ENCODE data around the gene RSF1.

Gene RSF1

DNA sequence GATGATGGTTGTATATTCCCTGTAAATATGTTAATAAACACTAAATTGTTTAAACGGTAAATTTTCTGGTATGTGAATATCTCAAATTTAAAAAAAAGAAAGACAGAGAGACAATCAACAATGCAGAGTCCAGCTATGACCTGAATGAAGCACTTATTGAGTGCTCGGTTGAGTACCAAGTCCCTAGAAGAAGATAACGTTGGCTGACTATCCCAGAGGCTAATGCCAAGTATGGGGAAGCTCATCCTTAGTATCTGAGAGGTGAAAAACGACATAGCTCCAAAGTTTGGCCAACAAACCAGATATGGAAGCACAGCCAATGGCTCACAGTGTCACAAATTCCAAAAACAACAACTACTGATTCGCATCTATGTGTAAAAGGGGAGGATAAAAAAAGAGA, 71.3 kb downstream of the RSF1 start:
- DNase-seq, result no peak

DNA sequence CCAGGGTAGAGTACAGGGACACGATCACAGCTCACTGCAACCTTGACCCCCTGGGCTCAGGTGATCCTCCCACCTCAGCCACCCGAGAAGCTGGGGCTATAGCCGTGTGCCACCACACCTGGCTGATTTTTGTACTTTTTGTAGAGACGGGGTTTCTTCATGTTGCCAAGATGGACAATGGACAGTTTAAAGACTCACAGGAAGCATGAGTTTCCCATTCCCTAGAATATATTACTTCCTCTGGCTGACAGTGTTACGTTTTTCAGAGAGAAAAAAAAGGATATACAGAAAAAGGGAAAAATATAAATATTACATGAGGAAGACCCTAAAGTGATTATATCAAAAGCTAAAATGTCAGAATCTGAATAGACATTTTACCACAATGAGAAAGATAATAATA, 72.3 kb downstream of the RSF1 start:
- DNase-seq, result no peak

DNA sequence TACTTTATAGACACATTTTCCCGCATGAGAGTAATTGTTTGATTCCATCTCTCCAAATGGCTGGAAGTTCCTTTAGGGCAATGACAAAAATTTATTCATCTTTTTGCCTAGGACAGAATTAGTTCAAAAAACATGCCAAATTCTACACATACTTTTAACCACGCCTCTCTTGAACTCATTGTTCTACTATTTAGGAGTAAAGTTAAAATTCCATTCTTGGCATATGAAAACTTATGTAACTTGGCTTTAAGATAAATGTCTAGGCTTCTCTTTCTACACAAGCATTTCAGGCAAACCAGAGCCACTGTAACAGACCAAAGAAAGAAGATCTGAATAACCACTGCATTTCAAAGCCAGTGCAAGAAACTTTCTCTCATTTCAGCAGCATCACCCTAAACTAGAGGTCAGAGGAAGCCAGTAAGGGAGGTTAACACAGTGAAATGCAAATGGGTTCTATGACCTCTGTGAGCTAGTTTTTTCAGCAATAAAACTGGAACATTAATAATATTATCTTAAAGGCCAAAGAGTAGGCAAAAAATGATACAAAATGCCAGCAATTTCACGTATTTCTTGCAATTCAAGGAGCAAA, 73.0 kb downstream of the RSF1 start:
- no peak for DNase-seq

DNA sequence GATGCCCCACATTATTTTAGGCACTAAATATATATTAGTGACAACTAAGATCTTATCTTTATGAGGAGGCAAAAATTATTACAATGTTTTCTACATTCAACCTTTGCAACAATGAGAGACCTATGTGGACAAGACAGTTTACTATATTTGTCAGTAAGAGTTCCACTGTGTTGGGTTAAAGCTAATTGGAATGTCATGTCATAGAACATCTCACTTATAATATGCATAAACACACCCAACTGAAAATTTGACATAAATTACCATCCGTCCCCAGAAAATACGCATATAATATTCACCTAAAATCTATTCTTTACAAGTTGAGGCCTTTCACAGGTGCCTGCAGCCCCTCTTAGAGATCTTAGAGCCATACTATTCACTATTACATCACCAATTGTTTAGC, 84.0 kb downstream of the RSF1 start:
- DNase-seq, result no peak

DNA sequence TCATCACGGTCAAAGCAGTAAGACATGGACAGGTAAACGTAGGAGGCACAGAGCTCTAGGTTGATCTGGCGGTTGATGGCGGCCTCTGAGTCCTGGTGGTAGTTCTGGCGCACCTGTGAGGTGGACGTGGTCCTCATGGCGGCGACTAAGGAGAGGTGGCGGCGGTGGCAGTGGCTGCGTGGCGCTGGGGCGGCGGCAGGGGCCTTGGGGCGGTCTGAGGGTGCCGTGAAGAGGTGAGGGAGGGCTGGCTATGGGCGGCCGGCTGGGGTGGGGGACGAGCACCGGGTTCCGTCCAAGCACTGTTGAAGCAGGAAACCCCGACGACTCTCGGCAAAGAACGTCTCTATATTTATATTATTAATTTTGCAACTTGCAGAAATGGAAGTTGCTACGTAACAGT, 85.6 kb downstream of the RSF1 start:
- DNase-seq, result no peak

DNA sequence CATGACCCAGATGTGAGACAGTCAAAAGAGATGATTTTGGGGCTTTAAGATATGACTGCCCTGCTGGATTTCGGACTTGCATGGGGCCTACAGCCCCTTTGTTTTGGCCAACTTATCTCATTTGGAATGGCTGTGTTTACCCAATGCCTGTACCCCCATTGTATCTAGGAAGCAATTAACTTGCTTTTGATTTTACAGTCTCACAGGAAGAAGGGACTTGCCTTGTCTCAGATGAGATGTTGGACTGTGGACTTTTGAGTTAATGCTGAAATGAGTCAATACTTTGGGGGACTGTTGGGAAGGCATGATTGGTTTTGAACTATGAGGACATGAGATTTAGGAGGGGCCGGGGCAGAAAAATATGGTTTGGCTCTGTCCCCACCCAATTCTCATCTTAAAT, 88.4 kb downstream of the RSF1 start:
- DNase-seq, result no peak

DNA sequence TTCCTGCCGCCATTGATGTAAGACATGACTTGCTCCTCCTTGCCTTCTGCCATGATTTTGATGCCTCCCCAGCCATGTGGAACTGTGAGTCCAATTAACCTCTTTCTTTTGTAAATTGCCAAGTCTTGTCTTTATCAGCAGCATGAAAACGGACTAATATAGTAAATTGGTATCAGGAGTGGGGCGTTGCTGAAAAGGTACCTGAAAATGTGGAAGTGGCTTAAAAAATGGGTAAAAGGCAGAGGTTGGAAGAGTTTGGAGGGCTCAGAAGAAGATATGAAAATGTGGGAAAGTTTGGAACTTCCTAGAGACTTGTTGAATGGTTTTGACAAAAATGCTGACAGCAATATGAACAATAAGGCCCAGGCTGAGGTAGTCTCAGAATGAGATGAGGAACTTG, 89.7 kb downstream of the RSF1 start:
- no peak for DNase-seq

DNA sequence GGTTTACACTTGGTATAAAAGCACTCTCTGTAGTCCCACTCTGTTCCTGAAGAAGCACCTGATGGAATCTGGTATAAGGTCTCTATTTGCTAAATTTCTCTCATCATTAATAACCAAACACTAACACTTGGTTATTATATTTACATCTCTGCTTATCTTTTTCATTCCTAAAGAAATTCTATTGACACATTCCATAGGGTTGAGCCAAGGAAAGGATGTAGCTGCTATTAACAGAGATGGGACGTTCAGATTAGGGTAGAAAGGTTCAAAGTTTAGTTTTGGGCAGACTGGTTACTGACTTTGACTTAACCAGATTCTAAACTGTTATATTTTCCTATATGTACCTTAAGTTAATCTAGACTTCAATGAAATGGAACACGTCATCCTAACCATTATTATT, 91.5 kb downstream of the RSF1 start:
- no peak for DNase-seq

DNA sequence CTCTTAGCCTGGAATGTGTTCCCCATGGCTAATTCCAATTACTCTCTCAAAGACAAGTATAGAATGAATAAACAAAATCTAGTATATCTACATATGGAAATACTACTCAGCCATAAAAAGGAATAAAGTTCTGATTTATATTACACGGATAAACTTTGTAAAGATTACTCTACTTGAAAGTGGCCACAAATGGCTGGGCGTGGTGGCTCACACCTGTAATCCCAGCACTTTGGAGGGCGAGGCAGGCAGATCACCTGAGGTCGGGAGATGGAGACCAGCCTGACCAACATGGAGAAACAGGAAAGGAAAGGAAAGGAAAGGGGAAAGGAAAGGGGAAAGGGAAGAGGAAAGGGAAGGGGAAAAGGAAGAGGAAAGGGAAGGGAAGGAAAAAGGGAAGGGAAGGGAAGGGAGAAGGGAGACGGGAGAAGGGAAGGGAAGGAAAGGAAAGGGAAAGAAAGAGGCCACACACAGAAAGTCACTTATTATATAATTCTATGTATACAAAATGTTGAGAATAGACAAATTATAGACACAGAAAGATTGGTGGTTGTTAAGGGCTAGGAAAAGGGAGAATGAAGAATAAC, 92.2 kb downstream of the RSF1 start:
- DNase-seq, result no peak

DNA sequence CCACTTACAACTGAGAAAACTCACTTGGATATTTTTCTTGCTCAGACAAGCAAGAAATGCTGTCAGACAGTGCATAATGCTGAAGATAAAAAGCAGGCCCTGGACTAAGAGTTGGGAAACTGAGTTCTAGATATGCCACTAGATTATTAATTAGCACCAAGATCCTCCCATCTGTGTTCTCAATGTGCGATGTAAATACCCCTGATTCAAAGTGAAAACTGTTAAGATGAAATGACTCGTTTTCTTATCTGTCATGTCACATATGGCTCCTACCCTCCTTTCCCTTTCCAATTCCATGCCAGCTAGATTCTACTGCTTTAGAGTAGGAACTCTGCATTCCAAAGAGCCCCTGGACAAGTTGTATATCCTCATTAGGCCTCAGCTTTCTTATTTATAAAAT, 94.0 kb downstream of the RSF1 start:
- DNase-seq, result no peak

DNA sequence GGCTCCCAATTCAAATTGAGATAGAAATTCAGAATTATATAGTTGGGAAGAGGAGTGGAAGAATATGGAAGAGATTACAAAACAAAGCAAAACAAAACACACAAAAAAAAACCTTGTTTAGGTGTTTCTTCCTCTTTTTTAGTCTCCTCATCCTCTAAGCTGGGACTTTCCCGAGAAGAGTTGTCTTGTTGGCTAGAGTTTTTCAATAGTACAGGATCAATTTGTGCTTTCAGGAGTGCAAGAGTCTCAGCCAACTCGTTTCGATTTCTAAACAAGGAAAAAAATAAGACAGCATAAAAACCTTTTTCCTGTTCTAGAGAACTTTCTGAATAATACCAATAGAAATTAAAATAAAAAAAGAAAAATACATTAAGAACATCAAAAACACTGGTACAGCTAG, 95.1 kb downstream of the RSF1 start:
- DNase-seq, result no peak

DNA sequence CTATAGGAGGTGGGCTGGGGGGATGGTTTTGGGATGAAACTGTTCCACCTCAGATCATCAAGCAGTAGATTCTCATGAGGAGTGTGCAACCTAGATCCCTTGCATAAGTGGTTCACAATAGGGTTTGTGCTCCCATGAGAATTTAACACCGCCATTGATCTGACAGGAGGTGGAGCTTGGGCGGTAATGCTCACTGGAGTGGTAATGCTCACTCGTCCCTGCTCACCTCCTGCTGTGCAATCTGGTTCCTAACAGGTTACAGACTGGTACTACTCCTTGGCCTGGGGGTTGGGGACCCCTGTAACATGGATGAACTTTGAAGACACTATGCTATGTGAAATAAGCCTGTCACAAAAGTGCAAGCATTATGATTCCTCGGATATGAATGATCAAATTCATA, 95.9 kb downstream of the RSF1 start:
- DNase-seq, result no peak

DNA sequence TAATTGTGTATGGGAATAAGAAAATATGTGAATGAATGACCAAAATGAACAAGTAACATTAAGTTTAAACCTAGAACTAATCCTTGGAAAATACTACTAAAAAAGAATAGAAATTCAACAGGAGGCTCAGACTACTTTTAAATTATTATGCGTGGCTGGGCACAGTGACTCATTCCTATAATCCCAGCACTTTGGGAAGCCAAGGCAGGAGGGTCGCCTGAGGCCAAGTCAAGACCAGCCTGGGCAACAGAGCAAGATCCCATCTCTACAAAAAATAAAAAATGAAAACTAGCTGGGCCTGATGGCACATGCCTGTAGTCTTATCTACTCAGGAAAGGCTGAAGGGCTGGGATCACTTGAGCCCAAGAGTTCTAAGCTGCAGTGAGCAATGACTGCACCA, 97.5 kb downstream of the RSF1 start:
- no peak for DNase-seq

DNA sequence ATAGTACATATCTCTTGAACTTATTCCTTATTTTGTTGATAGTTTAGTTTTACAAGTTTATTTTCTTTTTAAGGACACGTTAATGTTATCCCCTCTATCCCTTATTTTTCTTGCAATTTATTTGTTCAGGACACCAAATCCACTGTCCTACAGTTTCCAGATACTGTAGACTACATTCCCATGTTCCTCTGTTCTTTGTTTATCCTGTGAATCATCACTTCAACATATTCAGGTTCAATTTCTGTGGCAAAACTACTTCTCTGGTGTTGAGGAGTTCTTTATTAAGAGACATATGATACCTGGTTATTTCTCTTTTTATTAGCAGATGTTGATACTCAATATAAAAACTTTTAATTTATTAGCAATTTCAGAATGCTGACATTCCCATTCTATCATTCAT, 110.2 kb downstream of the RSF1 start:
- no peak for DNase-seq

DNA sequence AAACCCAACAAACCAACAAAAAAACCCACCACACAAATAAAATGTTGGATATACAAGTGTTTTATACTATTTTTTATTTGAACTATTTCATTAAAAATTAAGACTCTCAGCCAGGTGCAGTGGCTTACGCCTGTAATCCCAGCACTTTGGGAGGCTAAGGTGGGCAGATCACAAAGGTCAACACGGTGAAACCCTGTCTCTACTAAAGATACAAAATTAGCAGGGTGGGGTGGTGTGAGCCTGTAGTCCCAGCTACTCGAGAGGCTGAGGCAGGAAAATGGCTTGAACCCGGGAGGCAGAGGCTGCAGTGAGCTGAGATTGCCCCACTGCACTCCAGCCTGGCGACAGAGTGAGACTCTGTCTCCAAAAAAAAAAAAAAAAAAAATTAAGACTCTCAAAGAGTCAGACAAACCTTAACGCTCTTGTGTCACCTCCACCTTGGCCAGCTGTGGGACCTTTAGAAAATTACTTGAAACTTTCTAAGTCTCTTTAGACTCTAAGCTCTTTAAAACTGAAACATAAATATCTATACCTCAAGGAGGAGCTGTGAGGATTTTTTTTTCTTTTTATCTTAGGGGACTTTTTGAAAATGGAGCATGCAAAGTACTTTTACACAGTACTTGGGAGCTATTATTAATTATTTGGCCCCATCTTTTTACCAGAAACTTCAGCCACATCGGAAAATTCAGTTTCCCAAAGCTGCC, 114.5 kb downstream of the RSF1 start:
- DNase-seq, result no peak

DNA sequence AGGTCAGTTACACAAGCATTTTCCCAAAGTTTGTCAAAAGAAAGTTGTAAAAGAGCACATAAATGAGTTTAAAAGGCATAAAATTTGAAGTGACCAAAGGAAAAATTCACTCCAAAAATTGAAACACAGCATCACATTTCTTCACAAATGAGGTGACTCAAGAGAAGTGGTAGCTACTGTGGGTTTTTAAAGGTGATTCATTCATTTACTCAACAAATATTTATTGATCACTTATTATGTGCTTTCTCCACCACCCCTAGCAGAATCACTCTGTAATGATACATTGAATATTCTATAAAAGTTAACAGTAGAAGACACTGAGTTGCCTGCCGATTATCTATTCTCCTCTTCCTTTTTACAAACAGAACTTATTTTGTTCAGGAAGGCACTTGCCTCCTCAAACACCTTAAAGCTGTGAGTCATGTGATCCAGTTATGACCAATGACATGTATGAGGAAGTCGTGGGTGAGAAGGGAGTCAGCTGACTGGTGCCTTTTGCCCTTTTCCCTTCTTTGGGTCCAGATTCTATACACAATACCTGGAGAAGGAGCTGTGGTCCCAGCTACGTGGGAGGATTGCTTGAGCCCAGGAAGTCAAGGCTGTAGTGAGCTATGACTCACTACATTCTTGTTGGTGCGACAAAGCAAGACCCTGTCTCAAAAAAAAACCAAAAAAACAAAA, 115.2 kb downstream of the RSF1 start:
- DNase-seq, result no peak

DNA sequence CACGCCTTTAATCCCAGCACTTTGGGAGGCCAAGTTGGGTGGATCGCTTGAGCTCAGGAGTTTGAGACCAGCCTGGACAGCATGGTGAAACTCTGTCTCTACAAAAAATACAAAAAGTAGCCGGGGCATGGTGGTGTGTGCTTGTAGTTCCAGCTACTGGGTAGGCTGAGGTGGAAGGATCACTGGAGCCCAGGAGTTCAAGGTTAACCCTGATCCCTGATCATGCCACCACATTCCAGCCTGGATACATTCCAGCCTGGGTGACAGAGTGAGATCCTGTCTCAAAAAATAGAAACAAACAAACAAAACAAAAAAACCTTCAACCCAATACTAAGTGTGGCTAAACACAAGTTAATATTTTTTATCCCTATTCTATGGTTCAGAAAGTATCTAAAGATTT, 116.5 kb downstream of the RSF1 start:
- no peak for DNase-seq

DNA sequence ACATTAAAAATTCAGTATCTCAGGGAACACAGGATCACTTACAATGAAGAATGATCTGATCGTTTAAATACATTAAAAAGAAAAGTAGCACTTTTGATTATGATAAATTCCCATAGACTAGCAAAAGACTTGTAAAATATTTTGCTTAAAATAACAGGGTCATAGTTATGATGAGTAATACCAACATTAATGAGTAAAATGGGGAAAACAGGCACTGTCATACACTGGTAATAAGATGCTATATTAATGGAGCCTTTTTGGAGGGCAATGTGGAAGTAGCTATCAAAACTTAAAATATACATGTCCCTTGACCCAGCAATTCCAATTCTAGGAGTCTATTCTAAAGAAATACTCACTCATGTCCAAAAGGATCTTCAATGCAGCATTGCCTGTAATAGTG, 121.1 kb downstream of the RSF1 start:
- no peak for DNase-seq

DNA sequence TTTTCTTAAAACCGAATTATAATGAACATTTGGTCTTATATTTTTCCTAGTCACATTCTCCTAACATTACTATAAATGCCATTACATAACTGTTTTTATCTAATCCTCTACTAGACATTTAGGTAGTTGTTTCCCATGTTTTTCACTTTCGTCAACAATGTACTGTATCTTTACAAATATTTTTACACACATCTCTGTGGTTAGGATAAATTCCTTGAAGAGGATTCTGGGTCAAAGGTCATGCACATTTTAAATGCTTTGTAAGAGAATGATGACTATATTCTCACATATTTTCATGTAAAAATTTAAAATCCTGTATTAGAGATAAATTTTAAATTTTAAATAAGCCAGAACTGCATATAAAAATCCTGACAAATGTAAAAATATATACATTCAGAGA, 121.6 kb downstream of the RSF1 start:
- DNase-seq, result no peak

DNA sequence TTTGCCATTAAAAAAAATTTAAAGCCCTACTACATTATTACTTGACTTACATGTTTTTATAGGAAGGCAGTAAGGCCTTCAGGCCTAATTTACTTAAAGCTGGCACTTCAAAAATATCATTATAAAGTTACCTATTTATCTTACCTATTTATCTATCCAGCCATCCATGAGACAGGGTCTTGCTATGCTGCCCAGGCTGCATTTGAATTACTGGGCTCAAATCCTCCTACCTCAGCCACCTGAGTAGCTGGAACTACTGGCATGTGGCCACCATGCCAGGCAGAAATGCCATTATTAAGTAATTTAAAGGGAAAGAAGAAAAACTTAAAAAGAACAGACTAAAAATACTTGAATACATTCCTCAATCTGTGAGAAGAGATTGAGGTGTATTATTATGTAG, 122.7 kb downstream of the RSF1 start:
- no peak for DNase-seq

DNA sequence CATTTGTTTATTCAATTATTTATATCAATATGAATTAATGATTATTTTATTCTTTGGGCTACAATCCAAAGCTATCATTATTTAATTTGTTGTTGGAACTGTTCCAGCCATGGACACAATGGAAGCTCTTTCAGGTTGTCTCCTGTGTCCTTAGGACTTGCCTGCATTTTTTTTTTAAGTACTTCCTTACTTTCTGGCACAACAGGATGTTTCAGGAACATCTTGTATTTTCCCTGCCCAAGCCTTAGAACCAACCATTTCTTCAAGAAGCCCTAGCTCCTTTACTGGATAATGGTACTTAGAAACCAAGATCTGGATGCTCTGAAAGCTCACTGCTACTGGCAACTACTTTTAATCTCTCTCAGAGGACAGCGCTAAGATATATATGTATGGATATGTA, 125.1 kb downstream of the RSF1 start:
- DNase-seq, result no peak

DNA sequence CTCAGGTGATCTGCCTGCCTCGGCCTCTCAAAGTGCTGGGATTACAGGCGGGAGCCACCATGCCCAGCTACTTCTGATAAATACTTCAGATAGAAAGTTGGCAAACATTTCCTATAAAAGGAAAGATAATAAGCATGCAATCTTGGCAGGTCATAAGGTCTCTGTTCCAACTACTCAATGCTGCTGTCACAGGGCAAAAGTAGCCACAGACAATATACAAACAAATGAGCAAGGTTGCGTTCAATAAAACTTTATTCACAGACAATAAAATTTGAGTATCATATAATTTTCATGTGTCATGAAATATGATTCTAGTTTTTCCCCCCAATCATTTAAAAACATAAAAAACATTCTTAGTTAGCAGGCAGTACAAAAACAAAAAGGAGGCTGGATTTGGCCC, 129.9 kb downstream of the RSF1 start:
- no peak for DNase-seq

DNA sequence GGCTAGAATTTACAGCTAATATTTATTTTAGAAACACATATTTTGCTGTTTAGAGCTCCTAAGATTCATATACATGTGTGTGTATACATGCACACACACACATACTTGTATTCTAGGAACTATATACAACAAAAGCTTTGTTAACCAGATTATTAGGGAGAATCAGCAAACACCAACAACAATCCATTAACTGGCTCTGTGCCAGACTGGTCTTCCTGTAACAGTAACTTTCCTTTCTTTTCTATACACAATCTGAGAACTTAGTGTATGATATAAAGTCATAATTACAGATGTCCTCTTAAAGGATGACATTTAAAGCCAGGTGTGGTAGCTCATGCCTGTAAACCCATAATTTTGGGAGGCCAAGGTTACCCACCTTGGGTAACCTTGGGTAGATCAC, 133.4 kb downstream of the RSF1 start:
- DNase-seq, result no peak

DNA sequence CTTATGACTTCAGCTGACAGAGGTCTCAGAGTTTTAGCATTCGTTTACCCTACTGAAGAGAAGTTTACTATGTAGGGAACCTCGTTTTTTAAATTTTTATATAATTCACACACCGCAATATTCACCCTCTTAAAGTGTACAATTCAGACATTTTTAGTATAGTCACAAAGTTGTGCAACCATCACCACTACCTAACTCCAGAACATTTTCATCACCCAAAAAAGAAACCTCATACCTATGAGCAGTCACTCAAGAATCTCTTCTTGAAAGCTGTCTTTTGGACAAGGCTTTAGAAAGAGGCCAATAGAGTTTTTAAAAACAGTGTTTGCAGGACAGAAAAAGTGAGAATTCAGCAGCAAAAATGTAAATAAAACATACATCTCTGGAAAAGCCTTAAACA, 143.4 kb downstream of the RSF1 start:
- DNase-seq, result no peak

Data from central memory CD4-positive, alpha-beta T cell (primary cell).